ENCODE measurements around the gene SDCCAG8.

The SDCCAG8 gene

GRCh38 chr1:243414152-243414494 lies 158.3 kb downstream of the SDCCAG8 start:
- DNase-seq (ENCODE audit: insufficient read length, low spot score) (no peak), FAIRE-seq (no peak)

DNA sequence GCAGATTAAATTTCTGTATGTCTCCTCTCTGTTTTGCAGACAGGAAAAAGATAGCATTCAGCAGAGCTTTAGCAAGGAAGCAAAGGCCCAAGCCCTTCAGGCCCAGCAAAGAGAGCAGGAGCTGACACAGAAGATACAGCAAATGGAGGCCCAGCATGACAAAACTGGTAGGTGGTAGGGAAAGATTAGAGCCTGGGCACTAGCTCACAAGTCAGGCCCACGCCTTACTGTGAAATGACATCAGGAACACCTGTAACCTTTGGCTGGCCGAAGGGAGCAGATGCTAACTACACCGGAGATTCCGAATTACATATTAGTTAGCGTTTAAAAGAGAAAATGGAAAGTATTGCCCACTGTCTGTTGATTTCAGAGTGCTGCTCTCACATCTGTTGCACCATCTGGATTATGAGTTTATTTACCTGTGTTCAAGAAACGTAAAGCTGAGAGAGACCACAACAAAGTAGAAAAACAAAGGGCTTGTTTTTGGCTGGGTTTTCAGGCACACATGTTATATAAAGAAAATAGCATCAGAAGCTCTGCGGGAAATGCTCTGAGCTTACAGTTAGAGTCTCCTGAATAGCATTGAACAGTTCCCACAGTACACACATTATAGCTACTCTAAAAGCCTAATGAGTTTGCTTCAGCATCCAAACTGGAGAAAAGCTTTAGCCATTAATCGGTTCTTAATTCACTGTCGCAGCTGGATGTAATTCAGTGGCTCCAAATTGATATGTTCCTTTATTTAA lies 160.0 kb downstream of the SDCCAG8 start:
- FAIRE-seq: no peak
- DNase-seq (ENCODE audit: insufficient read length, low spot score): no peak

GRCh38 chr1:243416495-243416894 lies 160.7 kb downstream of the SDCCAG8 start:
- FAIRE-seq (no peak), DNase-seq (ENCODE audit: insufficient read length, low spot score) (no peak)

DNA sequence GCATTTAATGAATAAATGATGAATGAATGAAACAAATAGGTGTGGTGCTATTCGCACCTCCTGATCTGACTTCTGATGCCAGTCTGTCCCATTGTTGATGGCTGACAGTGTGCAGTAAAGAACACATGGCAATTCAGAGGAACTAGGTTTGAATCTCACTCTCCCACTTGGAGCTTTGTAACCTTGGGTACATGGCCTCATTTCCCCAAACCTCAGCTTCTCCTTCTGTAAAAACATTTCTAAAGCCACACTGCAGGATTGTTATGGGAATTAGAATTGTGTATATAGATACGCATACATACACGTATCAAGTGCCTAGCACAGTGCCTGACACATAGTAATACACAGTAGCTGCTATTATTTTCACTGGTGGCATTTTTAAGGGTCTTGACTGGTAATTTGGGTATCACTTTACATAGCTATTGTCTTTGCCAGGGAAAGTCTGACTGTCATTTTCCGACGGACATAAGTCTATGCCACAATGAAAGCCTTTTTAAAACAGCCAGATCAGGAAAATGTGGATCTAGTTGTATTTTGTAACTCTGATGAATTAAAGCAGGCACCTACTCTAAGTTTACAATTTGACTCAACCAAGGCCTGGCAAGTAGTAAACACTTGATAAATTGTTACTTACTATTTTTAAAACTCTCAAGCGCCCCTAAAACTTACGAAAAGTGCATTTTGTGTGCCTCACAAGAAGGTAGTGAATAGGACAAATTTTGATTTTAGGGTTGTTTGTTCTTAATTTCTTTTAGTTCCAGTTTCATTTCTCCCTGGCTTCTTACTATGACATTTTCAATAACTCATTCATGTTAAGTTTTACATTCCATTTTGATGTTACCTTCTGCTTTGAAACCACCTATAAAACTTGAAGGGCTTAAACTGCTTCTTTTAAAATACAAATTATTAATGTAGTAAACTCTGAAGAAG lies 164.4 kb downstream of the SDCCAG8 start:
- DNase-seq (ENCODE audit: insufficient read length, low spot score) (no peak), FAIRE-seq (no peak)

DNA sequence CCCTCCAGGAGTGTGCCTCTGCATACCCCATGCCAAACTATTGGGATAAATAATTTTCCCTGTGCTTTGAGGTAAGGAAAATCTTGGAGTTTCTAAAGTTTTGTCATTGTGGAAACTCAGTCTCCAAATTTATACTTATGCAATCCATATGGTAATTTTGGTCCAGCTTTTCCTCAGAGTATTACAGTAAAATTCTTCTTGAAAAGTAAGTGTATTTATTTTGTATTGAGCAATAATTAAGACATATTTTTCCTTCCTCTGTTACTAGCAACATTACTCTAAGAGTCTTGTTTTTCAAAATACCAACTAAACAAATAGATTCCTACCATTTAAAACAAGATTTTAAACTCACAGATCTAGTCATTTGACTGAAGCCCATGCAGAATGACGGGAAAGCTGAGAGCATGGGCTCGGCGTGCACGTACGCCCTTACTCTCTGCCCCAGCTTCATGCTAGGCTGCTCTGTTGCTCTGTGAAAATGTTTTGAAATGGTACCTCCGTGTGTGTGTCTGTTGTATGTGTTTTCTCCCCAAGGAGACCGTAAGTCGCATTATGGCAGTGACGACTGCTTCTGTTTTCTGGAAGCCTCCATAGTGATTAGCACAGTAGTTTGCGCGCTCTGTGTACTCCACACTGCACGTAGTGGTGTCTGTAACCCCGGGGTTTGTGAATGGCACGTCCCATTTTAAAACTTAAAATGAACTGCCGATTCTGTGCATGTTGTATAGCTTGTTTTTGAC lies 165.3 kb downstream of the SDCCAG8 start:
- no peak for DNase-seq (ENCODE audit: insufficient read length, low spot score)
- no peak for FAIRE-seq

GRCh38 chr1:243421784-243422183 lies 165.9 kb downstream of the SDCCAG8 start:
- DNase-seq (ENCODE audit: insufficient read length, low spot score) (peak; percentile 29), FAIRE-seq (no peak)

DNA sequence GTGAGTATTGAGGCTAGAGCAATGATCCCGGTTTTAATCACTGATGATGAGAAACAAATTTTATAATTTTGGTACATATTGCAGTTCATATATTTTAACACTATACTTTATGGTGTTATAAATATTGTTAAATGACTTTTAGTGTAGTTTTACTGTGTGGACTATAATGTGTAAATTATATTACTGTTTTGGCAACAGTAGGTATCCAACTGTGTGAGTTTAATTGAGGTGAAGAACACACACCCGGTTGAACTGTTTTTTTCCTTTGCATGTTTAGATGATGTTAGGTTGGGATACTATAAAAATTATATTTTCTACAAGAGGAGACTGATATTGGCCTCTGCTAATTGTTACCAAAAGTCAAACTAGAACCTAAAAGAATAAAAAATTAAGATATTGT lies 166.5 kb downstream of the SDCCAG8 start:
- FAIRE-seq: no peak

DNA sequence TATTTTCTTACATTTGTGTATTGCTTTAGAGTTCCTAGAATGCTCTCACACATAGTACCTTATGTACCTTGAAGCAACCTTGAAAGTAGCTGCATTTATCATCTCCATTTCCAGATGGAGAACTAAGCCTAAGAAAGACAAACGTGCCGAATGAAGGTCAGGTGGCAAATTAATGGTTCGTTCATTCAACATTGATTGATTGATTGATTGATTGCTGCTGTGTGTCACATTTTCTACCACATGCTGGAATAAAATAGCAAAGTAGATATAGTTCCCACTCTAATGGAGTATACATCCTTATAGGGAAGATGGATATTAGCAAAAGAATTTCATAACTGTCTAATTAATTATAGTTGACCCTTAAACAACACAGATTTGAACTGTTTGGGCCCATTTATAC lies 172.2 kb downstream of the SDCCAG8 start:
- FAIRE-seq: no peak

More for the DNA sequence above, 166.5 kb downstream of the SDCCAG8 start:
- no peak for DNase-seq (ENCODE audit: insufficient read length, low spot score)

GRCh38 chr1:243428617-243429342 lies 172.9 kb downstream of the SDCCAG8 start:
- FAIRE-seq: no peak
- no peak for DNase-seq (ENCODE audit: insufficient read length, low spot score)

More for the DNA sequence above, 172.2 kb downstream of the SDCCAG8 start:
- no peak for DNase-seq (ENCODE audit: insufficient read length, low spot score)

DNA sequence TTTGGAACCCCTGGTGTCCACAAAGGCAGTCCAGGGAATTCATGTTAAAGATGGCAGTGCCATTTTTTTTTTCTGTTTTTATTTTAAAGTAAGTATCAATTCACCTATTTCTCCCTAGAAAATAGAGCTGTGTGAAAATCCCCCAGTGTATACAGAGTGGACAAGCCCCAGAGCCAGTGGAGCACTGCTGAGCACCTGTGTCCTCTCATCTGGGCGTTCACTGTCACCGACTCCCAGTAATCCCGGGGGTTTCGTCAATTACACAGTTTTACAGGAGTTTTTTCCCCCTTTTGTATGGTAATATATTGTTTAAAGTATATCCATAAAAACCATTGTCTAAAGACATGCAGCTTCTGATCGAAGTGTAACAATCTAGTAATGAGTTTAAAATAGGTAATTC lies 175.8 kb downstream of the SDCCAG8 start:
- DNase-seq (ENCODE audit: insufficient read length, low spot score) (no peak), FAIRE-seq (no peak)

- no peak for DNase-seq (ENCODE audit: insufficient read length, low spot score)
Observed at GRCh38 chr1:243432136-243432535, 176.3 kb downstream of the SDCCAG8 start.

GRCh38 chr1:243433737-243434370 lies 178.0 kb downstream of the SDCCAG8 start:
- FAIRE-seq (no peak), DNase-seq (ENCODE audit: insufficient read length, low spot score) (no peak)

More at GRCh38 chr1:243432136-243432535, 176.3 kb downstream of the SDCCAG8 start:
- FAIRE-seq: no peak

- FAIRE-seq: no peak
- DNase-seq (ENCODE audit: insufficient read length, low spot score): no peak
Observed at GRCh38 chr1:243434594-243434993, 178.8 kb downstream of the SDCCAG8 start.

DNA sequence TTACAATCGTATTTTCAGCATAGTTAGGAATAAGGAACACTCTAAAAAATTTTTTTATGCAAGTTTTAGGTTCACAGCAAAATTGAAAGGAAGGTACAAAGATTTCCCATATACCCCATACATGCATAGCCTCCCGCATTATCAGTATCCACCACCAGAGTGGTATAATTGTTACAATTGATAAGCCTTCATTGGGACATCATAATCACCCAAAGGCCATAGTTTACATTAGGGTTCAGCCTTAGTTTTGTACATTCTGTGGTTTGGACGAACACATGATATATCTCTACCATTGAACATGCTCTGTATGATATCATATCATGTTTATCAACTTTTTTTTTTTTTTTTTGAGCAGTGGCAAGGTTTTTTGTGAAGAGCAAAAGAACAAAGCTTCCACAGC lies 180.0 kb downstream of the SDCCAG8 start:
- DNase-seq (ENCODE audit: insufficient read length, low spot score) (no peak), FAIRE-seq (no peak)

DNA sequence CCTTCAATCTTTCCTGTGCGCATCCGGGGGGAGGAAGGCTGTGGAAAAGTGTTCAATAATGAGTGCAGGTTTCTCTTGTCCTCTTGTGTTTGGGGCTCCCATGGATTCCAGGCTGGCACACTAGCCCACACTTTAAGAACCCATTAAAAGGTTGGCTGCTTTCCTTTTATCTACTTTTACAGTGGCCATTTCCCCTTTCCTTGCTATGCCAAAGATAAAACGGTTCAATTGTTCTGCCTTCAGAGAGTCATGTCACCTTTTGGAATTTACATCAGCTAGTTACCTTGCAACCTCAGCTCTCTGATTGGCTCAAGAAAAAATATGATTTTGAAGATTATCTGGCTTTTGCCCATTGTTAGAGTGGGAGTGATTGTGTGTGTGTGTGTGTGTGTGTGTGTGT lies 182.3 kb downstream of the SDCCAG8 start:
- FAIRE-seq: no peak
- DNase-seq (ENCODE audit: insufficient read length, low spot score): no peak

- no peak for DNase-seq (ENCODE audit: insufficient read length, low spot score)
- no peak for FAIRE-seq
Observed at GRCh38 chr1:243438815-243439214, 183.0 kb downstream of the SDCCAG8 start.

DNA sequence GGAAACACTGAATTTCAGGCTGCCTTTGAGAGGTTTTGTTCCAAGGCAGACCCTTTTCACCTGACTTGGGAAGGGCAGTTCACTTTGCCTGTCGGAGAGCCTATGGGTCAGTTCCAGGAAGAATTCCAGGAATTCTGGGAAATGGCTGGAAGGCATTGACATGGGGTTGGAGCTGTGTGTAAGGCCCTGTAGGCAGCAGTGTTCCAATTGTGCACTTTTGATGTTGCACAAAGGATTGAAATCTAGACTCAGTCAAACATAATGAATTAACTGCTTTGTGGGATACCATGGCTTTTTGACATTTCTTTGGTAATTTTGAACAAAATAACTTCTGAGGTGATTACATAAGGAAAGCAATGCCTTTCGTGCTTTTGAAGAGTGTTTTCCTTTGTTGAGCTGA lies 184.6 kb downstream of the SDCCAG8 start:
- FAIRE-seq (no peak), DNase-seq (ENCODE audit: insufficient read length, low spot score) (no peak)

DNA sequence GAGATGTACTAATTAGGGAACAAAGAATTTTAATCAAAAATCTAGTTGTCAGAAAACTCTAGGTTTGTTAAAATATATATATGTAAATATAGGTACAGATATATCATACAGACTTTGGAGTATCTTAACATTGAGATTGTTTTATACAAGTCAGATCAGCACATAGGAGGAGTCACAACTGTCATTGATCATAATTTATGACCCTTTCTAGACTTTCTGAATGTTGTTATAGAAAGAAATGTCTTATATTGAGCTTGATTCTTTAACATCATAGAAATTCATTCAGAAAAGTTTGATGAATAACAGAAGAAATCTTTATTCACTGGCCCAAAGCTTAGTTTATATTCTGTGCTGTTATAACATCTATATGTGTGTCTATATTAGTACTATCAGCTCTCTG lies 185.8 kb downstream of the SDCCAG8 start:
- DNase-seq (ENCODE audit: insufficient read length, low spot score): no peak
- FAIRE-seq: no peak

DNA sequence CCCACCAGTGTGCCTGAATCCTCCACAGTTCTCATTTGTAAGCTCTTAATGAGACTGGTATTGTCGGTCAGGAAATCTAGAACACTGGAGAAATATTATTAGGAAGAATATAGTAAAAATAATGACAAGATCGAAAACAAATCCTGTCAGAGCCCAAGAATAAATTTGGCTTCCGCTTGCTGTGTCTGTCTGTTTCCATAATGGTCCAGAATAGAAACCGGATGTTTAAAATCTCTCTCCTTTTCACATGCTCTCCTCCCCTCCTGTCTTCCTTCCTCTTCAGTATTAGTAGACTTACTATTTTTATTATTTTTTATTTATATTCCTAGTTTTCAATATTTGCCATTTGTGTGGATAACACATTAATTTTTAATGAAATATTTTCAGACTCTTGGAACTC lies 187.7 kb downstream of the SDCCAG8 start:
- DNase-seq (ENCODE audit: insufficient read length, low spot score): no peak
- no peak for FAIRE-seq

- DNase-seq (ENCODE audit: insufficient read length, low spot score) (no peak), FAIRE-seq (no peak)
Observed at GRCh38 chr1:243447347-243447746, 191.5 kb downstream of the SDCCAG8 start.
